HepG2 (cell line): ENCODE data around the gene ADAT3. TPM values are rescaled to one million over a fixed set of nuclear protein-coding genes. Genes with fewer than 3 reads are reported as not detected.

Experiments
- ATF4 ChIP-seq, 2 experiments: fragments of 450-650 bp in 1 of 2; sonication (generic) in 1 of 2; formaldehyde crosslinking; IDR thresholded peaks; 2 replicates each; pipeline versions ENCODE4 v1.5.0 to v1.8.0; 2020 to 2022; ENCODE audit warnings: mild to moderate bottlenecking in 1 of 2, missing genetic modification reagents in 1 of 2
- ATF6 ChIP-seq: sonication (generic); formaldehyde crosslinking; conservative IDR thresholded peaks from 2 replicates; pipeline ENCODE4 v1.4.0; 2020; ENCODE audit warnings: missing genetic modification reagents
- GMEB1 ChIP-seq: sonication (generic); formaldehyde crosslinking; IDR thresholded peaks from 2 replicates; pipeline ENCODE4 v1.5.1; 2020; ENCODE audit warnings: missing genetic modification reagents, mild to moderate bottlenecking, borderline replicate concordance
- MED1 ChIP-seq: sonication (generic); formaldehyde crosslinking; IDR thresholded peaks from 2 replicates; pipeline ENCODE4 v1.4.0; 2020; ENCODE audit warnings: missing genetic modification reagents
- MEIS2 ChIP-seq: sonication (generic); formaldehyde crosslinking; IDR thresholded peaks from 2 replicates; pipeline ENCODE4 v1.9.0; 2021; ENCODE audit warnings: mild to moderate bottlenecking, missing genetic modification reagents
- MTA1 ChIP-seq: sonication (generic); formaldehyde crosslinking; IDR thresholded peaks from 2 replicates; pipeline ENCODE4 v1.4.0; 2020; ENCODE audit warnings: missing genetic modification reagents, mild to moderate bottlenecking, borderline replicate concordance
- TFDP1 ChIP-seq: IDR thresholded peaks from 2 replicates; pipeline ENCODE4 v1.6.1; 2016; ENCODE audit warnings: missing compliant biosample characterization, missing genetic modification reagents, borderline replicate concordance
- THRA ChIP-seq: sonication (generic); formaldehyde crosslinking; IDR thresholded peaks from 2 replicates; pipeline ENCODE4 v1.4.0; 2020; ENCODE audit warnings: missing genetic modification reagents, borderline replicate concordance
- UBTF ChIP-seq: sonication (generic); formaldehyde crosslinking; IDR thresholded peaks from 2 replicates; pipeline ENCODE4 v1.4.0; 2020; ENCODE audit warnings: mild to moderate bottlenecking, missing genetic modification reagents
- YY1 ChIP-seq: IDR thresholded peaks from 2 replicates; pipeline ENCODE4 v1.6.1; 2011; ENCODE audit warnings: low read length, low read depth, moderate library complexity, mild to moderate bottlenecking; ENCODE audit not compliant: insufficient read depth, insufficient replicate concordance
- ZBTB42 ChIP-seq: sonication (generic); formaldehyde crosslinking; IDR thresholded peaks from 2 replicates; pipeline ENCODE4 v1.5.0; 2020; ENCODE audit warnings: mild to moderate bottlenecking, missing genetic modification reagents
- ZNF574 ChIP-seq: sonication (generic); formaldehyde crosslinking; IDR thresholded peaks from 2 replicates; pipeline ENCODE4 v1.4.0; 2020; ENCODE audit warnings: missing genetic modification reagents
- ZNF629 ChIP-seq: sonication (generic); formaldehyde crosslinking; conservative IDR thresholded peaks from 2 replicates; pipeline ENCODE4 v1.5.0; 2020; ENCODE audit warnings: missing genetic modification reagents
- ZNF792 ChIP-seq: IDR thresholded peaks from 2 replicates; pipeline ENCODE4 v1.6.1; 2016
- polyA plus RNA-seq, 8 experiments: library from polyadenylated mRNA; depleted of rRNA in 3 of 8; stranded (reverse) in 7 of 8; unstranded in 1 of 8; fragments of >200 nt; fragmentation: Illumina TruSeq in 4 of 8; extraction: Trizol in 4 of 8; gene quantifications; 2 replicates each; pipeline versions ENCODE4 v1.2.1 to v1.2.3, GENCODE V29; 2011 to 2016; ENCODE audit warnings: low read depth in 4 of 8, missing spikeins in 1 of 8, mixed read lengths in 1 of 8; ENCODE audit not compliant: insufficient read depth in 1 of 8
- total RNA-seq, 5 experiments: library from RNA; depleted of rRNA; stranded (reverse); fragments of >200 nt; fragmentation: Illumina TruSeq; extraction: Trizol; gene quantifications; 2 replicates each; pipeline ENCODE4 v1.2.3, GENCODE V29; 2016; ENCODE audit warnings: low read depth in 1 of 5

Gene ADAT3
- total and polyA plus RNA-seq, 2 of the 13 experiments (the other 11 are each of a cell fraction or from before 2014, with no cell fraction given), result 0.95 to 3.5 TPM

GRCh38 chr19:1907563-1908363 is 2.6 kb downstream of the ADAT3 start (continued):
- TF ChIP-seq TFDP1 (CRISPR knock-in tag), result no peak
- no peak for TF ChIP-seq YY1
- no peak for TF ChIP-seq ZBTB42
- TF ChIP-seq UBTF (CRISPR knock-in tag), result peak; percentile 86
- no peak for TF ChIP-seq ATF4 (CRISPR knock-in tag; IDR thresholded peaks at IDR 0.05)
- peak; percentile 41; the same call in 1 of the 2 replicates for TF ChIP-seq MEIS2
- no peak for TF ChIP-seq ATF6 (CRISPR knock-in tag)
- TF ChIP-seq MED1 (CRISPR knock-in tag), result 0 out of 2 replicates have a peak, but pooled peaks have one; percentile 0
- 0 out of 2 replicates have a peak, but pooled peaks have one; percentile 49 for TF ChIP-seq GMEB1 (CRISPR knock-in tag)
- TF ChIP-seq ZNF629 (CRISPR knock-in tag), result no peak
- TF ChIP-seq ZNF574 (CRISPR knock-in tag), result peak; percentile 49
- TF ChIP-seq MTA1 (CRISPR knock-in tag), result peak; percentile 82; the same call in 1 of the 2 replicates
- 0 out of 2 replicates have a peak, but pooled peaks have one; percentile 8 for TF ChIP-seq THRA (CRISPR knock-in tag)
- peak; percentile 67; the same call in 1 of the 2 replicates for TF ChIP-seq ZNF792 (CRISPR knock-in tag)
